T-helper 17 cell (primary cell): Measurements from ENCODE around the gene POLR2A. TPM values are rescaled to one million over a fixed set of nuclear protein-coding genes. Genes with fewer than 3 reads are reported as not detected.

Experiments used
- ATAC-seq: fragments of 150-1000 bp; cut with Tn5 transposase; 2 replicates; pipeline ENCODE4 v1.10.0; 2021; ENCODE audit warnings: mild to moderate bottlenecking, moderate library complexity
- DNase-seq, 3 donors: peaks; one replicate each; pipeline versions ENCODE4 v3.0.0 to v3.0.0-alpha.2; 2020 to 2021
- H3K9me3 ChIP-seq: one replicate; pipeline ENCODE4 v1.7.0; 2013; ENCODE audit warnings: low read length, mild to moderate bottlenecking; ENCODE audit not compliant: control insufficient read depth, poor library complexity, severe bottlenecking
- H3K27ac Mint-ChIP-seq: one replicate; pipeline ENCODE4 v1.8.0; 2022; ENCODE audit warnings: mild to moderate bottlenecking, moderate library complexity, mixed read lengths
- H3K27me3 Mint-ChIP-seq: one replicate; pipeline ENCODE4 v1.8.0; 2022; ENCODE audit warnings: mixed read lengths
- H3K36me3 Mint-ChIP-seq: one replicate; pipeline ENCODE4 v1.8.0; 2022; ENCODE audit warnings: low read depth, mixed read lengths
- H3K4me1 Mint-ChIP-seq: one replicate; pipeline ENCODE4 v1.8.0; 2022; ENCODE audit warnings: mild to moderate bottlenecking, mixed read lengths
- H3K4me3 Mint-ChIP-seq: one replicate; pipeline ENCODE4 v1.8.0; 2022; ENCODE audit warnings: mild to moderate bottlenecking, moderate library complexity, mixed read lengths
- total RNA-seq, 4 donors: library from RNA in 2 of 4; stranded (reverse) in 2 of 4; gene quantifications; one replicate each; pipeline ENCODE4 v1.2.3 and lab custom pipeline; 2022 to 2026

POLR2A gene
- total RNA-seq, 2 donors from 2014 or later, result 553 to 572 TPM

GRCh38 chr17:7443499-7444485, 40.4 kb upstream of the POLR2A start:
- Mint-ChIP-seq H3K27me3 (peaks cover 68% of the 10 kb centered on the region), H3K27ac (no peak overlapping the region), H3K4me3 (no peak overlapping the region), H3K4me1 (peaks cover 25% of the 10 kb centered on the region), H3K36me3 (peaks cover 13% of the 10 kb centered on the region)
- H3K9me3 ChIP-seq, result no peaks in the 10 kb centered on the region
- ATAC-seq (no peak), DNase-seq (no peak)

GRCh38 chr17:7444682-7445618, 39.2 kb upstream of the POLR2A start, which contains the start of gene CHRNB1:
TSS of gene CHRNB1 (plus strand) at chr17:7445061. CDS start at chr17:7445128, 67 bp downstream.
- H3K27ac Mint-ChIP-seq, result peak within 1 kb of the TSS; percentile 21
- peak within 1 kb of the TSS; percentile 87 for H3K4me3 Mint-ChIP-seq
- H3K36me3 Mint-ChIP-seq, result peaks cover 13% of the 10 kb centered on the region
- H3K4me1 Mint-ChIP-seq, result peaks cover 20% of the 10 kb centered on the region
- H3K9me3 ChIP-seq, result no peaks in the 10 kb centered on the region
- peaks cover 63% of the 10 kb centered on the region for H3K27me3 Mint-ChIP-seq
- no peak for DNase-seq
- ATAC-seq, result peak; percentile 5

GRCh38 chr17:7445619-7445968, 38.6 kb upstream of the POLR2A start:
- H3K27ac Mint-ChIP-seq, result peak overlapping the region; percentile 21
- no peak for DNase-seq
- peaks cover 58% of the 10 kb centered on the region for H3K27me3 Mint-ChIP-seq
- H3K36me3 Mint-ChIP-seq, result peaks cover 10% of the 10 kb centered on the region
- ATAC-seq, result peak; percentile 87
- peaks cover 13% of the 10 kb centered on the region for H3K4me1 Mint-ChIP-seq
- H3K9me3 ChIP-seq, result no peaks in the 10 kb centered on the region
- H3K4me3 Mint-ChIP-seq, result peak overlapping the region; percentile 87

GRCh38 chr17:7448461-7448860, 35.7 kb upstream of the POLR2A start:
- DNase-seq (no peak), ATAC-seq (no peak)
- Mint-ChIP-seq H3K27ac (no peak overlapping the region), H3K36me3 (peaks cover 6% of the 10 kb centered on the region), H3K27me3 (peaks cover 35% of the 10 kb centered on the region), H3K4me3 (no peak overlapping the region), H3K4me1 (peaks cover 13% of the 10 kb centered on the region)
- no peaks in the 10 kb centered on the region for H3K9me3 ChIP-seq

GRCh38 chr17:7459961-7460545, 24.1 kb upstream of the POLR2A start:
- peaks cover 16% of the 10 kb centered on the region for H3K4me1 Mint-ChIP-seq
- H3K36me3 Mint-ChIP-seq, result peaks cover 4% of the 10 kb centered on the region
- ATAC-seq (no peak), DNase-seq (no peak)
- H3K9me3 ChIP-seq, result no peaks in the 10 kb centered on the region
- no peak overlapping the region for H3K27ac Mint-ChIP-seq
- no peak overlapping the region for H3K4me3 Mint-ChIP-seq
- no peaks in the 10 kb centered on the region for H3K27me3 Mint-ChIP-seq

- Mint-ChIP-seq H3K4me1 (peaks cover 12% of the 10 kb centered on the region), H3K4me3 (no peak overlapping the region), H3K27me3 (no peaks in the 10 kb centered on the region), H3K27ac (peak overlapping the region; percentile 32), H3K36me3 (peaks cover 4% of the 10 kb centered on the region)
- no peaks in the 10 kb centered on the region for H3K9me3 ChIP-seq
- ATAC-seq (no peak), DNase-seq (no peak)
These were observed 23.1 kb upstream of the POLR2A start for GRCh38 chr17:7460850-7461660.

GRCh38 chr17:7462474-7463371, 21.4 kb upstream of the POLR2A start:
- no peak overlapping the region for H3K4me3 Mint-ChIP-seq
- ATAC-seq (no peak), DNase-seq (no peak)

GRCh38 chr17:7463372-7463846, 20.8 kb upstream of the POLR2A start:
- H3K4me1 Mint-ChIP-seq, result peaks cover 15% of the 10 kb centered on the region
- H3K27me3 Mint-ChIP-seq, result no peaks in the 10 kb centered on the region
- no peaks in the 10 kb centered on the region for H3K9me3 ChIP-seq
- ATAC-seq (no peak), DNase-seq (no peak)
- peaks cover 4% of the 10 kb centered on the region for H3K36me3 Mint-ChIP-seq
- peak overlapping the region; percentile 39 for H3K27ac Mint-ChIP-seq
- H3K4me3 Mint-ChIP-seq, result peak overlapping the region; percentile 33

More at GRCh38 chr17:7462474-7463371, 21.4 kb upstream of the POLR2A start:
- Mint-ChIP-seq H3K36me3 (peaks cover 4% of the 10 kb centered on the region), H3K4me1 (peaks cover 14% of the 10 kb centered on the region), H3K27me3 (no peaks in the 10 kb centered on the region), H3K27ac (peak overlapping the region; percentile 39)
- no peaks in the 10 kb centered on the region for H3K9me3 ChIP-seq

GRCh38 chr17:7464081-7464480, 20.1 kb upstream of the POLR2A start:
- H3K27ac Mint-ChIP-seq, result peak overlapping the region; percentile 39
- no peak for DNase-seq
- no peak overlapping the region for H3K4me3 Mint-ChIP-seq
- H3K9me3 ChIP-seq, result no peaks in the 10 kb centered on the region
- no peak for ATAC-seq
- H3K4me1 Mint-ChIP-seq, result peaks cover 19% of the 10 kb centered on the region
- peaks cover 4% of the 10 kb centered on the region for H3K36me3 Mint-ChIP-seq
- no peaks in the 10 kb centered on the region for H3K27me3 Mint-ChIP-seq

- no peak for DNase-seq
- Mint-ChIP-seq H3K27me3 (no peaks in the 10 kb centered on the region), H3K4me3 (no peak overlapping the region), H3K27ac (no peak overlapping the region), H3K4me1 (peaks cover 16% of the 10 kb centered on the region), H3K36me3 (peaks cover 4% of the 10 kb centered on the region)
- no peak for ATAC-seq
- no peaks in the 10 kb centered on the region for H3K9me3 ChIP-seq
These were observed 18.4 kb upstream of the POLR2A start for GRCh38 chr17:7465597-7466275.

- no peak for ATAC-seq
- no peaks in the 10 kb centered on the region for H3K9me3 ChIP-seq
- H3K27ac Mint-ChIP-seq, result peak overlapping the region; percentile 59
- peaks cover 2% of the 10 kb centered on the region for H3K36me3 Mint-ChIP-seq
- H3K4me1 Mint-ChIP-seq, result peaks cover 13% of the 10 kb centered on the region
- H3K27me3 Mint-ChIP-seq, result no peaks in the 10 kb centered on the region
- DNase-seq, result no peak
- no peak overlapping the region for H3K4me3 Mint-ChIP-seq
These were observed 17.9 kb upstream of the POLR2A start for GRCh38 chr17:7466318-7466638.
